HCT116 (cell line): ENCODE measurements around the gene NME9. TPM values are rescaled to one million over a fixed set of nuclear protein-coding genes. Genes with fewer than 3 reads are reported as not detected.

ENCODE experiments used
- ATAC-seq: fragments of 200-7000 bp; cut with Tn5 transposase; 2 replicates; pipeline ENCODE4 v1.9.1; 2020; ENCODE audit warnings: mild to moderate bottlenecking, moderate library complexity
- BruUV-seq: library from RNA; stranded (reverse); fragments of 400-500 nt; replicated peaks from 2 replicates; lab custom pipeline; 2021; lab: Mats Ljungman, UMichigan
- CTCF ChIA-PET: fragments of 300-600 bp; sonication (Branson Sonifier 250); formaldehyde crosslinking; loops from one replicate; lab custom pipeline; 2021; ENCODE audit warnings: antibody characterized with exemption; lab: Charles Lee
- POLR2A ChIA-PET: fragments of 300-600, 350-600 bp; sonication (Branson Sonifier 250); formaldehyde crosslinking; loops from one replicate; lab custom pipeline; 2021; ENCODE audit warnings: antibody characterized with exemption; lab: Charles Lee
- RAD21 ChIA-PET, 2 experiments: fragments of 300-600 bp; sonication (Branson Sonifier 250); formaldehyde crosslinking; loops; one replicate each; lab custom pipeline; 2023; ENCODE audit warnings: low total read pairs in 2 of 2; ENCODE audit not compliant: uncharacterized antibody in 2 of 2, unreplicated experiment in 2 of 2, low non-redundant PET in 1 of 2; lab: Charles Lee
- DNase-seq: peaks from one replicate; pipeline ENCODE4 v3.0.0-alpha.2; 2010; ENCODE audit warnings: low read depth, low spot score
- H2AFZ ChIP-seq: fragments of 200-600 bp; shearing (Covaris generic), sonication (generic); 2 replicates; pipeline ENCODE4 v1.6.1; 2017; ENCODE audit warnings: low read depth, mixed run types, mixed read lengths, antibody characterized with exemption, low read length; ENCODE audit not compliant: poor library complexity, severe bottlenecking
- H3K27ac ChIP-seq: 2 replicates; pipeline ENCODE4 v1.5.1; 2012; ENCODE audit warnings: low read depth, low read length
- H3K27me3 ChIP-seq: fragments of 200-600 bp; sonication (generic); 2 replicates; pipeline ENCODE4 v1.6.1; 2016; ENCODE audit warnings: mixed run types, low read length, mixed read lengths; ENCODE audit not compliant: insufficient read depth
- H3K36me3 ChIP-seq, 2 experiments: fragments of 200-500 bp in 1 of 2; fragments of 200-600 bp in 1 of 2; sonication (Bioruptor generic) in 1 of 2; sonication (generic) in 1 of 2; 2 replicates each; pipeline versions ENCODE4 v1.5.1 to v1.6.1; 2014 to 2016; ENCODE audit warnings: low read length in 2 of 2, inconsistent platforms in 1 of 2, mixed read lengths in 1 of 2, mixed run types in 1 of 2; ENCODE audit not compliant: insufficient read depth in 2 of 2, control insufficient read depth in 1 of 2
- H3K4me1 ChIP-seq, 2 experiments: fragments of 200-600 bp in 1 of 2; sonication (generic) in 1 of 2; 2 replicates each; pipeline versions ENCODE4 v1.5.1 to v1.6.1; 2012 to 2017; ENCODE audit warnings: low read length in 2 of 2, inconsistent platforms in 1 of 2, mild to moderate bottlenecking in 1 of 2, mixed read lengths in 1 of 2, mixed run types in 1 of 2, moderate library complexity in 1 of 2; ENCODE audit not compliant: insufficient read depth in 2 of 2, control insufficient read depth in 1 of 2
- H3K4me2 ChIP-seq: fragments of 200-600 bp; sonication (generic); 2 replicates; pipeline ENCODE4 v1.6.1; 2017; ENCODE audit warnings: mixed run types, low read length, mixed read lengths
- H3K4me3 ChIP-seq, 2 experiments: fragments of 200-600 bp in 1 of 2; sonication (generic) in 1 of 2; replicated peaks in 1 of 2; 2 replicates each; pipeline ENCODE4 v1.5.1; 2011 to 2016; ENCODE audit warnings: low read length in 2 of 2, control low read depth in 1 of 2, low read depth in 1 of 2, mild to moderate bottlenecking in 1 of 2, mixed read lengths in 1 of 2, mixed run types in 1 of 2
- H3K79me2 ChIP-seq: fragments of 200-600 bp; sonication (generic); 2 replicates; pipeline ENCODE4 v1.6.1; 2017; ENCODE audit warnings: mild to moderate bottlenecking, mixed run types, low read length, moderate library complexity, mixed read lengths; ENCODE audit not compliant: insufficient read depth
- H3K9ac ChIP-seq: fragments of 200-600 bp; sonication (generic); 2 replicates; pipeline ENCODE4 v1.6.1; 2016; ENCODE audit warnings: low read length, mixed read lengths
- H3K9me2 ChIP-seq: fragments of 200-600 bp; sonication (generic), shearing (Covaris generic); 2 replicates; pipeline ENCODE4 v1.6.1; 2017; ENCODE audit warnings: mixed run types, mild to moderate bottlenecking, moderate library complexity; ENCODE audit not compliant: insufficient read depth
- H3K9me3 ChIP-seq, 2 experiments: fragments of 200-500 bp in 1 of 2; fragments of 200-600 bp in 1 of 2; sonication (Bioruptor generic) in 1 of 2; sonication (generic) in 1 of 2; 2 replicates each; pipeline ENCODE4 v1.6.1; 2014 to 2017; ENCODE audit warnings: low read length in 2 of 2, mixed read lengths in 2 of 2, inconsistent platforms in 1 of 2, low read depth in 1 of 2, mild to moderate bottlenecking in 1 of 2, mixed run types in 1 of 2, moderate library complexity in 1 of 2; ENCODE audit not compliant: control insufficient read depth in 1 of 2, insufficient read depth in 1 of 2
- H4K20me1 ChIP-seq: fragments of 200-600 bp; sonication (generic), shearing (Covaris generic); 2 replicates; pipeline ENCODE4 v1.6.1; 2017; ENCODE audit warnings: mixed run types, mild to moderate bottlenecking, moderate library complexity; ENCODE audit not compliant: insufficient read depth
- CEBPB ChIP-seq: IDR thresholded peaks from 2 replicates; pipeline ENCODE4 v1.6.1; 2012; ENCODE audit warnings: low read depth
- EZH2 ChIP-seq: fragments of 200-600 bp; sonication (generic); IDR thresholded peaks from 2 replicates; pipeline ENCODE4 v1.6.1; 2017; ENCODE audit warnings: antibody characterized with exemption, mixed run types
- EZH2phosphoT487 ChIP-seq: fragments of 200-600 bp; IDR thresholded peaks from 2 replicates; pipeline ENCODE4 v1.6.1; 2018; ENCODE audit warnings: antibody characterized with exemption, borderline replicate concordance
- FOSL1 ChIP-seq: IDR thresholded peaks from 2 replicates; pipeline ENCODE4 v1.6.1; 2012; ENCODE audit warnings: low read depth
- JUND ChIP-seq: IDR thresholded peaks from 2 replicates; pipeline ENCODE4 v1.6.1; 2012
- MAX ChIP-seq: IDR thresholded peaks from 2 replicates; pipeline ENCODE4 v1.6.1; 2012
- POLR2A ChIP-seq: IDR thresholded peaks from 2 replicates; pipeline ENCODE4 v1.7.0; 2011; ENCODE audit warnings: borderline replicate concordance; ENCODE audit not compliant: insufficient read depth, insufficient read length; ENCODE audit errors: extremely low read depth
- POLR2AphosphoS5 ChIP-seq: IDR thresholded peaks from 2 replicates; pipeline ENCODE4 v1.6.1; 2011; ENCODE audit warnings: mild to moderate bottlenecking, low read depth, low read length, moderate library complexity
- RAD21 ChIP-seq: IDR thresholded peaks from 2 replicates; pipeline ENCODE4 v1.6.1; 2012; ENCODE audit warnings: low read depth, mild to moderate bottlenecking
- SIN3A ChIP-seq: IDR thresholded peaks from 2 replicates; pipeline ENCODE4 v1.6.1; 2012; ENCODE audit warnings: low read depth
- SP1 ChIP-seq: IDR thresholded peaks from 2 replicates; pipeline ENCODE4 v1.6.1; 2012; ENCODE audit warnings: low read depth
- SRF ChIP-seq: IDR thresholded peaks from 2 replicates; pipeline ENCODE4 v1.6.1; 2012; ENCODE audit warnings: low read depth
- YY1 ChIP-seq: IDR thresholded peaks from 2 replicates; pipeline ENCODE4 v1.6.1; 2011; ENCODE audit warnings: low read length, low read depth, moderate library complexity, mild to moderate bottlenecking; ENCODE audit not compliant: insufficient replicate concordance; ENCODE audit errors: extremely low read depth
- ZFX ChIP-seq: fragments of 450-650 bp; IDR thresholded peaks from 2 replicates; pipeline ENCODE4 v1.6.1; 2017
- ZNF274 ChIP-seq: fragments of 200-500 bp; sonication (Bioruptor generic); IDR thresholded peaks from 2 replicates; pipeline ENCODE4 v1.6.1; 2014; ENCODE audit warnings: mild to moderate bottlenecking, low read depth, low read length, inconsistent platforms
- intact Hi-C: fragments of 100-400 bp; cut with micrococcal nuclease; formaldehyde crosslinking; loops from 2 replicates; pipeline ENCODE4 v1.10.0; 2022
- total RNA-seq: library from RNA; stranded (reverse); gene quantifications from one replicate; pipeline ENCODE4 v1.2.1, GENCODE V29; 2021; ENCODE audit not compliant: unreplicated experiment
- TF ChIP-seq, protein P1 (sequence below), 3 experiments: fragments of 200-600 bp in 1 of 3; sonication (generic) in 1 of 3; IDR thresholded peaks in 2 of 3; conservative IDR thresholded peaks in 1 of 3; 2 replicates each; pipeline ENCODE4 v1.5.1; 2012 to 2017; ENCODE audit warnings: low read depth in 2 of 3, low read length in 2 of 3, antibody characterized with exemption in 1 of 3, borderline replicate concordance in 1 of 3, control low read depth in 1 of 3, mild to moderate bottlenecking in 1 of 3, mixed read lengths in 1 of 3, mixed run types in 1 of 3, moderate library complexity in 1 of 3; ENCODE audit not compliant: insufficient read depth in 1 of 3
- TF ChIP-seq, protein P2 (sequence below): IDR thresholded peaks from 2 replicates; pipeline ENCODE4 v1.6.1; 2012

Gene NME9
- total RNA-seq, 1 experiment from 2014 or later, result 0.79 TPM

GRCh38 chr3:138300647-138301046, 29.0 kb downstream of the NME9 start:
- no peaks in the 10 kb centered on the region for H3K27me3 ChIP-seq
- TF ChIP-seq POLR2AphosphoS5, result no peak
- TF ChIP-seq ZFX, result no peak
- no peak for TF ChIP-seq YY1
- no peak for TF ChIP-seq EZH2
- TF ChIP-seq MAX, result no peak
- TF ChIP-seq JUND, result no peak
- TF ChIP-seq, protein P1, sequence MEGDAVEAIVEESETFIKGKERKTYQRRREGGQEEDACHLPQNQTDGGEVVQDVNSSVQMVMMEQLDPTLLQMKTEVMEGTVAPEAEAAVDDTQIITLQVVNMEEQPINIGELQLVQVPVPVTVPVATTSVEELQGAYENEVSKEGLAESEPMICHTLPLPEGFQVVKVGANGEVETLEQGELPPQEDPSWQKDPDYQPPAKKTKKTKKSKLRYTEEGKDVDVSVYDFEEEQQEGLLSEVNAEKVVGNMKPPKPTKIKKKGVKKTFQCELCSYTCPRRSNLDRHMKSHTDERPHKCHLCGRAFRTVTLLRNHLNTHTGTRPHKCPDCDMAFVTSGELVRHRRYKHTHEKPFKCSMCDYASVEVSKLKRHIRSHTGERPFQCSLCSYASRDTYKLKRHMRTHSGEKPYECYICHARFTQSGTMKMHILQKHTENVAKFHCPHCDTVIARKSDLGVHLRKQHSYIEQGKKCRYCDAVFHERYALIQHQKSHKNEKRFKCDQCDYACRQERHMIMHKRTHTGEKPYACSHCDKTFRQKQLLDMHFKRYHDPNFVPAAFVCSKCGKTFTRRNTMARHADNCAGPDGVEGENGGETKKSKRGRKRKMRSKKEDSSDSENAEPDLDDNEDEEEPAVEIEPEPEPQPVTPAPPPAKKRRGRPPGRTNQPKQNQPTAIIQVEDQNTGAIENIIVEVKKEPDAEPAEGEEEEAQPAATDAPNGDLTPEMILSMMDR (IDR thresholded peaks at IDR 0.05 in 2 of 3, conservative IDR thresholded peaks at IDR 0.05 in 1 of 3; ENCODE audit: borderline replicate concordance in 1 of 3, insufficient read depth in 1 of 3, low read depth in 2 of 3, low read length in 2 of 3), result no peak
- no peak for TF ChIP-seq SRF
- no peak for TF ChIP-seq ZNF274
- no peak for TF ChIP-seq CEBPB
- TF ChIP-seq, protein P2, sequence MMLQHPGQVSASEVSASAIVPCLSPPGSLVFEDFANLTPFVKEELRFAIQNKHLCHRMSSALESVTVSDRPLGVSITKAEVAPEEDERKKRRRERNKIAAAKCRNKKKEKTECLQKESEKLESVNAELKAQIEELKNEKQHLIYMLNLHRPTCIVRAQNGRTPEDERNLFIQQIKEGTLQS, result no peak
- TF ChIP-seq EZH2phosphoT487, result no peak
- TF ChIP-seq RAD21, result no peak
- no peak for TF ChIP-seq FOSL1
- no peak for TF ChIP-seq SP1
- TF ChIP-seq POLR2A, result no peak
- TF ChIP-seq SIN3A, result no peak
- RAD21 ChIA-PET, result no interaction called here
- intact Hi-C loops, result no loop called here
- no peaks in the 10 kb centered on the region for H3K79me2 ChIP-seq
- POLR2A ChIA-PET, result no interaction called here
- H3K27ac ChIP-seq, result no peak overlapping the region
- H4K20me1 ChIP-seq, result no peaks in the 10 kb centered on the region
- ATAC-seq, result no peak
- H3K36me3 ChIP-seq, result peaks cover 3 to 5% of the 10 kb centered on the region in 2 experiments; a peak in 1 of 4 replicates
- BruUV-seq, result TSS peak; percentile 20
- no peaks in the 10 kb centered on the region for H3K9me2 ChIP-seq
- no peak overlapping the region for H3K4me3 ChIP-seq
- H2AFZ ChIP-seq, result no peak overlapping the region
- no peak for DNase-seq
- CTCF ChIA-PET, result no interaction called here
- no peak overlapping the region for H3K9ac ChIP-seq
- H3K4me2 ChIP-seq, result no peak overlapping the region
- no peaks in the 10 kb centered on the region for H3K9me3 ChIP-seq
- no peaks in the 10 kb centered on the region for H3K4me1 ChIP-seq
